Kidney glomerular epithelial cell (primary cell): ENCODE results near the gene KCNQ2.

Experiments used
- DNase-seq: peaks from one replicate; lab custom pipeline; 2025; lab: John Stamatoyannopoulos, UW

The KCNQ2 gene

DNA sequence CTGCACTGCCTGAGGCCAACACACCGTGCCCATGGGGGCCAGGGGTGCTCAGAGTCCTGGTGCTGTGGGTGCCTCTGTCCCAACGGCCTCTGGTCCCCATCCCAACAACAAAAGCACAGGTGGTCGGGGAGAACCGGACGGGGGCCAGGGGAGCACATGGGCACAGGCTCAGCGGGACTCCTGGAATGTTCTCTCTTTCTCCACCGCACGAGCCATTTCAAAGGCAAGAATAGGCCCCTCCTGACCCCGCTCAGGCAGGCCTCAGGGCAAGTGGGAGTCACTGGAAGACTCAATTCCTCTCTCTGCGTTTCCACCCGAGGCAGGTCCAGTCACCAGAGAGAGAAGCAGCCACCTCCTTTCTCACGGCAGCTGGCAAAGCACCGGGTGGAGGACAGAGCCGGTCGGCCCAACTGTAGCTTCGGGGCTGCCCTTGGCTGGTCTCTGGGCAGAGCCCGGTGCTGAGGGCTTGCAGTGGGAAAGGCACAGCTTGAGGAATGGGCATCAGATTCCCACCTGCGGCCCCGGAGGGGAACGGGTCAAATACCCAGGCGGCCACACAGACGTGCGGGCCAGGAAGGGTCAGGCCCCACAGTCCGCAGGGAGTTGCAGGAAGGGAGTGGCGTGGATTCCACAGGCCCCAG, 55.2 kb downstream of the KCNQ2 start:
- DNase-seq = no peak

DNA sequence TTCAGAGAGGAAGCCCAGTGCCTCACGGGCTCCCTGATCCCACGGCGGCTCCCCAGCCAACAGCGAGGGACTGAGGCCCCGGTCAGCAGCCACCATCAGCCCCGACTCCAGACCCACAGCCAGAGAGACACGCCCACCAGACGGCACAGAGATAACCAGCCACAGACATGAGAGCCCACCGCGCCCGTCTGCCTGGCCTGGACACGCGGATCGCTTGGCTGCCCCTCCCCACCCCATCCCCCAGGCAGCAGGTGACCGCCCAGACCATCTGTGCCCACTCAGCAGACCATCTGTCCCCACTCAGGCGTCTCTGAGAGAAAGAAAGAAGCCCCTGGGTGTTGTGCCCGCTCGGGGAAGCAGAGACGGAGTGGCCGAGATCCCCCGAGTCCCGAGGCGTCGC, 55.8 kb downstream of the KCNQ2 start:
- no peak for DNase-seq

DNA sequence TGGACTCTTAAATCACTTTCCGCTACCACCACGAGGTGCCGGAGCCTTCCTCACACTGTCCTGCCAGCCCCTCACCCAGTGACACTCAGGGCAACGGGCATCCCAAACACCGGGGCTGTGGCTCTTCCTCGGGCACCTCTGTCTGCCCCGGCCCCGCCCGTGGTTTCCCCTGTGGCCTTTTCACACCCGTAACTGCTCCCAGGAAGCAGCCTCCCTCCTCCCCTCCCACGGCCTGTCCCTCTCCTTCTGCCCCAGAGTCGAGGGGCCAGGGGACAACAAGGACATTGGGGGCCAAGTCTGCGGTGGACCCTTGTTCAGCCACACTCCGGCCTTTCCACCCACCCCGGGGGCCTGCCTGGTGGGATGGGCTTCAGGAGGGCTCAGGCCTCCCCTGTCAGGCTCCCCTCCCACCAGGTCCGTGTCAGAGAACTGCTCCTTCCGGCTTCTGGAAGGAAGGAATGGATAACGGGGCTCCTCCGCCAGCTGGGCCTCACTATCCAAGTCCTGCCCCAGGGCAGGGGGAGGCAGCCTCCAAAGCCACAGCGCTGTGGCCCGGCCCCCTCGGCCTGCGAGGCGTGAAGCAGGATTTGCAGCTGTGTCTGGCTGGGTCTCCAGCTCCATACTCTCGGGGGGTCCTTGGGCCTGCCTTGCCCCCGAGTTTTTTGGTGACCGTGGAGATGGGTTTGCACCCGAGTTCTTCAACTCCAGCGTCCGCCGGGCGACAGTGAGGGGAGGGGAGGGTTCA, 56.6 kb downstream of the KCNQ2 start:
- DNase-seq = no peak

DNA sequence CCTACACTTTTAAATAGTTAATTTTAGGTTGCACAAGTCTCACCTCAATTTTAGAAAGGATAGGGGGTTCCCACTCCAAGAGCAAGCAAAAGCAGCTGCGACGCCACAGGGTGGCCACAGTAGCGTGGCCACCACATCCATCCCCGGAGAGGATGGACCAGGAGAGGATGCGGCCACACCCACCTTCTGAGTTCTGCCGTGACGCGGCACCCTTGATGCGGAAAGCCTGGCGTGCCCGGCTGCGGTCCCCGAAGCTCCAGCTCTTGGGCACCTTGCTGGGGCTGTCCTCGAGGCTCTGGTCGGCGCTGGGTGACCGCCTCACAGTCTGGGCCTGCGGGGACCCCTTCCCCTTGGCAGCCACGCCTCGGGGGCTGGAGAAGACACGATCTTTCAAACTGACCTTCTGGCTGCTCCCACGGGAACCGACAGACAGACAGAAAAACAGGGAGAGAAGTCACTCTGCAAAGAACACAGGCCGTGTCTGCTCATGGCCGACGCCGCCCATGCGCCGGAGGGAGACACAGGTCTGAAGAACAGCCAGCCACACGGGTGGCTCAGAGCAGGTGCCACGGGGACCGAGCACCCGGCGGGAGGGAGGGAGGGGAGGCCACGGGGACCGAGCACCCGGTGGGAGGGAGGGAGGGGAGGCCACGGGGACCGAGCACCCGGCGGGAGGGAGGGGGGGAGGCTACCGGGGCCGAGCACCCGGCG, 57.6 kb downstream of the KCNQ2 start:
- DNase-seq = no peak

DNA sequence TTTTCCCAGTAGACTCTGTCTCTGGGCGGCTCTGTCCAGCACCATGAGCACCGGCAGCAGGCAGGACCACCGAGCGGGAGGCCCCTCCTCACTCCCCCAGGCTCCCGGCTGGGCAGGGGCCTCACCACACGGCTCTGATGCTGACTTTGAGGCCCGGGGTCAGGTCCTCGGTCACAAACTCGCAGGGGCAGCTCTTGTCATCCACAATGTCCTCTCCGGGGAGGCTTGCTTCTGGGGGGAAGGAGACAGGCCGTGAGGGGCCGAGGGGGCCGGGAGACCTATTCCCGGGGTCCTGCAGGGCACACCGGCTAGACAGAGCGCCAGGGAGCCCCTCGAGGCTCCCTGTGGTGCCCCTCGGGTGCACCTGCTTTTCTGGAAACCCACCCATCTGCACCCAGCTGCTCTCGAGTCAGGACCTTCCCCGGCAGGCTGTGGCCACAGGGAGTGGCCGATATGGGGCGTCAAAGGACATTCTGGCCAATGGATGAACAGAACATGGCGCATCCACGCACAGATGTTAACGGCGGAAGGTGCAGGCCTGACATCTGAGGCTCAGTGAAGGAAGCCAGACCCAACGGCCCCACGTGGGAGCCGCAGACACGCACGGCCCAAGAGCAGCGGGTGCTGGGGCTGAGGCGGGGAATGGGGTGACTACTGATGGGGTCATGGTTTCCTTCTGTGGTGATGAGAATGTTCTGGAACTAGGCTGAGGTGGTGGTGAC, 58.3 kb downstream of the KCNQ2 start:
- DNase-seq = no peak

DNA sequence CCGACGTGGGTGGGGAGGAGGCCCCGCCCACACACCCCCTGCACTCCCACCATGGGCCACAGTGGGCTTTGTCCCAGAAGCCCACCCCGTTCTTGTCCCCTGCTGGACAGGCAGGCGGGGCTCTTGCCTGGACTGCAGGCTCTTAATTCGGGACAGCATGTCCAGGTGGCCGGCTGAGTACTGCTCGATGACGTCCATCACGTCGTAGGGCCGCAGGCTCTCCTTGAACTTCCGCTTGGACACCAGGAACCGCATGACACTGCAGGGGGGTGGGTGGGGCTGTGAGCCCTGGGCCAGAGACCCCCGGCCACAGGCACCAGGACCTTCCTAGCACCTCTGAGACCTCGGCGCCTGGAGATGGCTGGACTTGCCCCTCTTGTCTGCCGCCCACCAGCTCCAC, 59.1 kb downstream of the KCNQ2 start:
- no peak for DNase-seq

DNA sequence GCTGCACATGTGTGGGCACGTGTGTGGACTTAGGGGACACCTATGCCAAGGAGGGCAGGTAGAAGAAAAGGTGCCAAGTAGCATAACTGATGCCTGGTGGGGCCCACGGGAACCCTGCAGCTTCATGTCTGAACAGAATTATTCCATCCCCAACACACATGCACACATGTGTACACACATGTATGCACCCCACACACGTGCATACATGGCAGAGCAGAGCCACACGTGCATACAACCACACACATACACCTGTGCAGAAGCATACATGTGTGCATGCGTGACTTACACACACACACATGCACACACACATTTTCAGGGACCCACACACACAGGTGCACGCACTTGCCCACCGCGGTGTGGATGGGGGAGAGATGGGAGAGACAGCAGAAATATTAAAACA, 59.6 kb downstream of the KCNQ2 start:
- DNase-seq = no peak

DNA sequence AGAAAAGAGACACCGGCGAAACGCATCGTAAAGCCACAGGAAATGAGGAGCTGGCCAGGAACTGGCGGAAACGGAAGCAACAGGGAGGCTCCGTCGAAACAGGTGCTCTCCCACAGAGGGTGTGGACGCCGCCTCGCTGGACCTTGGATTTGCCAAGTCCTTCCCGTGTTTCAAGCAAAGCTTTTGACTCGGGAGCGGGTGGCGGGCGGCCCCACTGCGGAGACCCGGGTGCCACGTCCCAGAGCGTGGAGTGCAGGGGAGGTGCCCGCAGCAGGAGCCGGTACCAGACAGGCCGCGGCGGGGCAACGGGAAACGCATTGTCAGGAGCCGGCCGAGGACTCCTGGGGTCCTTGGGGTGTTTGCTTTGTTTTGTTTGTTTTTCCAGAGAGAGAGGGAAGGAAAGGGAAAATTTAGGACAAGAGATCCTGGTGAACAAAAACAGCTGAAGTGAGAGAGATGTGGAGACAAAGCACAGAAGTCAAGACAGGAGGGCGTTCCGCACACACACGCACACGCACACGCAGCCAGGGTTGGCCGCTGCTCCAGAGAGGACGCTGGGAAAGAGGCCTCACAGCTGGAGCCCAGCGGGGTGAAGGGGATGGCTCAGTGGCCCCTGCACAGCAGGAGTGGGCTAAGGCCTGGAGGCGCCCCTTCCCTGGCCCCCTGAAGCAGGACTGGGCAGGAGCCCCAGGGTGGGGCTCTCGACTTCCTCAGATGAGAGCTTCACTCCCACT, 60.4 kb downstream of the KCNQ2 start:
- DNase-seq = no peak

DNA sequence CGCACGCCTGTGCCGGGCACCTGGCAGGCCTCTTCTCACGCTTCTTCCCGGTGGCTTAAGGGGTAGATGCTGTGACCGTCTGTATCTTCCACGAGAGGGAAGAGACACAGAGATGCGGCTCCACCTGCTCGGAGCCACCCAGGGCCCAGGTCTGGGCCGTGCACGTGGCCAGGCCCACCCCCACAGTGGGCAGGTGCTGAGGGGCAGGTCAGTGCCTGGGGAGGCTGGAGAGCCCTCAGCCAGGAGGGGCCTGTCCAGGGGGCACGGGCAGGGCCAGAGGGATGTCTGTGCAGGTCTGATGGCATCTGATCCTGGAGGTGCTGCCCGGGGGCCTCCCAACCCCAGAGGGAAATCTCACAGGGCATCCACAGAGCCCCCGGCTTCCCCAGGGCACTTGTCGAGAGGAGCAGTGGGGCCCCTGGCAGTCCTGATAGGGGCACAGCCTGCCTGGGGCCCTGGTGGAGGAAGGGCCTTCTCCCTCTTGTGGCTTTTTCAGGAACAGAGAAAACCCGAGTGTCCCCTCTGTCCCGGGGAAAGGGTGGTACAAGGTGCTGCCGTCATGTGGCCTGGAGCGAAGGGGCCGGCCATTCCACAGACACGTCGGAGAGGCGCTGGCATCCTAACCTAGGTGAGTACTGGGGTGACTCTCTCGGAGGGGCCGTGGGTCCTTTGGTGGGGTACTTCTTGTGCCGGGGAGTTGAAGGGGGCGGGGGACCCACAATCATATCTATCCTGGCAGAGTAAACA, 61.1 kb downstream of the KCNQ2 start:
- no peak for DNase-seq

DNA sequence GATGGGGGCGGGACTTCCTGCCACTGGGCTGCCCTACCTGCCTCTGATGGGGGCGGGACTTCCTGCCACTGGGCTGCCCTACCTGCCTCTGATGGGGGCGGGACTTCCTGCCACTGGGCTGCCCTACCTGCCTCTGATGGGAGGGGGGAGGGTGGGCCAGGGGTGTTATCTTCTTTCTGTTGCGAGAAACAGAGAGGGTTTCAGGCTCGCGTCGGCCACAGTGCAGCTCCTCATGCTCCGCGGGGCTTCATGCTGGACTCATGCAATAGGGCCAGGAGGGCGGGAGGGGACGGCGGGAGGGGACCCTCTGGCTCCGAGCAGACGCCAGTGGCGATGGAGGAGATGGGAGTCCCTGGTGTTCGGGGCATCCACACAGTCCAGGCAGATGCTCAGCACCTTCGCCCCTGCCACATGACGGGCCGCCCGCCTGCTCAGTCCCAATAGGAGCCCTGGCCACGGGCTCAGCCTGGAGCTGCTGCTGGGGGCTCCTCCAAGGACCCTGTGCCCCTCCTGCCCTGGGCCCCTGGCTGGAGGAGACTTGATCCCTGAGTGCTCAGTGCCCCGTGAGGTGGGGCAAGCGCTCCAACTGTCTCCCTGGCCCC, 62.5 kb downstream of the KCNQ2 start:
- DNase-seq = no peak

DNA sequence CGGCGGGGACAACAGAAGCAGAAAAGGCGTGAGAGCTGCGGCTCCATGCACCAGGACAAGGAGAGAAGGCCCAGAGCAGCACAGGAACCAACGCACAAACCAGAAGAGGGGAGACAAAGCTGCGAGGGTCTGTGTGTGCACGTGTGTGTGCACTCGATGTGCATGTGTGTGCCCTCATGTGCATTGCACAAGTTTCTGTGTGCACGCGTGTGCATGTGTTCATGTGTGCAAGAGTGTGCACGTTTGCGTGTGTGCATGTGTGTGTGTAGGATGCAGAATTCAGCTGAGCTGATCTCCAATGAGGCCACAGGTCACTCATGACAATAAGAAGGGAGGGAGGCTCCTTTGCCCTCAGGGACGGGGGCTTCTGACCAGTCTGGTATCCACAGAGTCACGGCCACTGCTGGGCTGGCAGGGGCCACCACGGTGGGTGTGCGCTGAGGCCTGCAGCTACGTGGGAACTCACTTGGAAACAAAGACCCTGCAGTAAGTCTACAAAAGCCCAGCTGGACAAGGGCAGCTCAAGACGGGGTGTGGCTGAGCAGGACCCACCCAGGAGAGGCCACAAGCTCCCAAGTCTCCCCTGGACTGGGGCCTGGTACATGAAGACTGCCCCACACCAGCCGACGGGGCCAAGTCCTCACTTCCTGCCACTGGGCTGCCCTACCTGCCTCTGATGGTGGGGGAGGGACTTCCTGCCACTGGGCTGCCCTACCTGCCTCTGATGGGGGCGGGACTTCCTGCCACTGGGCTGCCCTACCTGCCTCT, 63.2 kb downstream of the KCNQ2 start:
- no peak for DNase-seq

DNA sequence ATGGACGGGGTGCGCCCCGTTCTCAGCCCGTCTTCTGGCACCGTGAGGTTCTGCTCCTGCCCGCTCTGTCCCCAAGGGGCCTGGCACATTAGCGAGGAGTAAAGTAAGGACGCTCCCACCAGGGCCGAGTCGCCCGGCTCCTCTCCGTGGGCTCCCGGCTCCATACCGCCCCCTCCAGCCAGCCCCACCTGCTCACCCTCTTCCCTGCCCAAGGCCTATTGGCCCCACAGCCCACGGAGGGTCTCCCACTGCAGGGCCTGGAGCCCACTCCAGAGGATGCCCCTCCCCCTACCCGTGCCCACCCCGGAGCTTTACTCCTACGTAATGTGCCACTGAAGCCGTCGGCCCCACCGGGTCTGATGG, 63.8 kb downstream of the KCNQ2 start:
- no peak for DNase-seq

DNA sequence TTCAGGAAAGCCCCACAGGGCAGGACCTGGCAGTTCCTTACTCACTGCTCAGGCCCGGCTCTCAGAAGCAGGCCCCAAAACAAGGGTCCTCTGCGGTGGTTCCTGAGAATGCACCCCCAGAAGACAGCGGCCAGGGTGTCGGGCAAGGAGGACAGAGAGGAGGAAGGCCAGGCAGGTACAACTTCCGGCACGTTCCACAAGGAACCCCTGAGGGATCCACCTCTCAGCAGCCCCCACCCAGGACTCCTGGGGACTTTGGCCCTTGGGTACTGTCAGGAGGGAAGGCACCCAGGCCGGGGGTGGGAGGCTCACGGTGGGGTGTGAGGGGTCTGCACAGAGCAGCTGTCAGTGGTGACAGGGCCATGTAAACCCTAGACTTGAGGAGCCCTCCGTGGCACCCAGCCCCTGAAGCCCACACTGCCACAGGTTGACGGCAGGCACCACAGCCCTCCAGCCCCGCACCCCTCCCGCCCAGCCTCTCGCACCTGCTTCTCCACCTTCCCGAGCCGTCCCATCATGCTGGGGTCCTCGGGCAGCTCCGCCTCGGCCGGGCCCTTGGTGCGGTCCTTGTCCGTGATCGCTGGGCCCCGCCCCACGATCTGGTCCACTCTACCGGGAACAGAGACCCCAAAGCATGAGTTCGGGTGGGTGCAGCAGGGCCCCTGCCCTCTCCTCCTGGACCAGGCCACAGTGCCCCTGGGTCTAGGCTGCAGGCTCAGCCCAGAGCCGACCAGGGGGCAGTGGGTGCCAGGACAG, 64.3 kb downstream of the KCNQ2 start:
- no peak for DNase-seq

DNA sequence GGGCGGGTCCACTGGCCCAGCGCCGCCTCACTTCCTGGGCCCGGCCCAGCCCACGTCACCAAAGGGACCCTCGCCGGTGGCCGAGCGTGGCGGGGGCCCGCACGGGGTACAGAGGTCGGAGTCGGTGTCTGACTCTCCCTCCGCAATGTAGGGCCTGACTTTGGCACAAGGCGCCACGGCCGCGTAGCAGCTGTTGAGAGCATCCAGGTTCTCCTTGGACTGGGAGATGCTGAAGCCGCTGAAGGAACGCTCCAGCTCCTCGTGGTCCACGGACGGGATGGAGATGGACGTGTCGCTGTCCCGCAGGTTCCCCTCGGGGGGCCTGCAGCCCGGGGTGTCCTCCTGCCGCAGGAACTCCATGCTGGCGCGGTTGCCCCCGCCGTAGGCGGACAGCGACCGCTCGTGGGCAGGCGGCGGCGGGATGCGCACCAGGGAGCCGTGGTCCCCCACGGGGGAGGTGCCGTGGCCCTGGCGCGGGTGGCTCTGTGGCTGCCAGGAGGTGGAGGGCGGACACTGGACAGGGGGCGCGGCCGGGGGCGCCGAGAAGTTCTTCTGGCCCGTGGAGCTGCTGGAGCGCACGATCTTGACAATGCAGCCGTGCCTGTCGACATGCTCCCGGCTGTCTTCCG, 65.7 kb downstream of the KCNQ2 start:
- no peak for DNase-seq

DNA sequence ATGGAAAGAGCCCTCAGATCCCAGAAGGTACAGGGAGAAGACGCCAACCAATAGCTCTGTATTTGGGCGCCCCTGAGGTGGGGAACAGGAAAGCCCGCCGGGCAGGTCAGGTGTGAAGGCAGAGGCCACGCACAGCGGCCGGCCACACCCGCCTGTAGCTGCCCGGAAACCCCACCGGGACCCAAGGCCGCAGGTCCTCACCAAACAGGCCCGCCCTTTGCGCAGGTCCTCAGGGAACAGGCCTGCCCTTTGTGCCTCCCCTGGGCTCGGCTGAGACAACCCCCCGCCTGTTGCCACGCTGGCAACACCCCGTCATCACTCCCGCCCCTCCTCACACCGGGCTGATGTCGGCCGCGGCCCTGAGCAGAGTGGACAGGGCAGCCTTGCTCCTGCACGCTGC, 66.4 kb downstream of the KCNQ2 start:
- no peak for DNase-seq

DNA sequence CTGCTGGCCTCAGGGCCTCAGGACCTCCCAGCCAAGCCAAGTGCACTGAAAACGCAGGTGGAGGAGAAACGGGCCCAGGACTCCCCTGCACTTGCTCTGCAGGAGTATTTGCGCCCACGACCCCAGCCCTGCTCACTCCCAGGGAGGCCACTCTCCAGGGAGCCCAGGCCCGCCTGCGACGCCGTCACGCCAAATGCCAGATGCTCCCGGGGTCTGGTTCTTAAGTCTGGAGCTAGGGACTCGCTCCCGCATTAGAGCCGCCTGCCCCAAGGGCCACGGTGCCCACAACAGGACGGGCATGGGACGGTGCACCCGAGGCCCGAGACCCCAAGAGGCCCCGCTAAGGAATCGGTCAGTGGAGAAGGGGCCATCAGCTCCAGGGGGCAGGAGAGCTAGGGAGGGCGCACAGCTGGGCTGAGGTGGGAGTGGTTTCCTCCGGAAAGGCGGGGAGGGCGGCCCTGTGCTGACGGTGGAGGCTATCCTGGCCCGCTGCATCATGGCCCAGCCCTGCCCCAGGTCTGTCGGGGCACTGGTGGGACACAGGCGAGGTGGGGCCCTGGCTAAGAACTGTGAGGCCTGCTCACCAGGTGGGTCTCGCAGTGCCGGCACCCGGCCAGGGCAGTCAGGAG, 67.2 kb downstream of the KCNQ2 start:
- no peak for DNase-seq

DNA sequence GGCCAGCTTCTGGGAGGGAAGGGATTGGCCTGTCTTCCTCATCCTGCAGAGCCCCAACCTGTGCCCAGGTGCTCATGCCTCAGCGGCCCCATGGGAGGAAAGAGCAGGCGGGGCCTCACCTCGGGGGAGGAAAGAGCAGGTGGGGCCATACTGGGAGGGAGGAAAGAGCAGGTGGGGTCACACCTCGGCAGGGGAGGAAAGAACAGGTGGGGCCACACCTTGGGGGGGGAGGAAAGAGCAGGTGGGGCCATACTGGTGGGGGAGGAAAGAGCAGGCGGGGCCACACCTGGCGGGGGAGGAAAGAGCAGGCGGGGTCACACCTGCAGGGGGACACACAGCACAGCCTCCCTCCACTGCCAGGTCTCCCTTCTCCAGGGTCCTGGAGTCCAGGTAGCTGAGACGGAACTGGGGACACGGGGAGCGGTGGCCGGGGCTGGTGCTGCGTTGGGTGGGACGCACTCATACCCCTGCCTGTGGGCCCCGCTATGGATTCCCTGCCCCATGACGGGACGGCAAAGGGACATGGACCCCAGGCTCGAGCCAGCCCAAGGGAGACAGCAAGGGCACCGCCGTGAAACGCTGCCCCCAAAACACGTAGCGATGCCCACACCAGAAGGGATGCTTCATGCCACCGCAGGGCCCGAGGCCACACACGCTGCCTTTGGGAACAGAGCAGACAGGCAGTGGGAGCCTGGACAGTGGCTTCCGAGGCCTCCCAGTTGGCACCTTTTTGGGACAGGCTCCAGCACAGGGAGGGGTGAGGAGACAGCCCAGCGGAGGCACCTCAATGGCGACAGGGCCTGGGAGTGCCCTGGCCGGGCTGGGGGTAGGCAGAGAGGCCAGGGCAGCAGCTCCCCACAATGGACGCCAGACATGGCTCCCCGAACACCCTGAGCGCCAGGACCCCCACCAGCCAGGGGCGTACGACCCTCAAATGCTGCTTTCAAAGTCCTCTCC, 68.0 kb downstream of the KCNQ2 start:
- DNase-seq = no peak
